Effector memory CD4-positive, alpha-beta T cell (primary cell): ENCODE results near the gene DDR2.
"Not testable (repeated sequence)": the region's sequence is repeated elsewhere in the genome, so short reads cannot be mapped to it uniquely, and the experiment has no call there.

Source experiments
- DNase-seq, 3 donors: peaks; one replicate each; pipeline ENCODE4 v3.0.0-alpha.2; 2020
- H3K27ac ChIP-seq: 2 replicates; pipeline ENCODE4 v1.7.0; 2013; ENCODE audit warnings: mild to moderate bottlenecking, low read length, moderate library complexity; ENCODE audit not compliant: insufficient read depth, poor library complexity, severe bottlenecking
- H3K27me3 ChIP-seq: replicated peaks from 2 replicates; pipeline ENCODE4 v1.7.0; 2013; ENCODE audit warnings: mild to moderate bottlenecking, low read length; ENCODE audit not compliant: insufficient read depth, control insufficient read depth, poor library complexity, severe bottlenecking
- H3K36me3 ChIP-seq: 2 replicates; pipeline ENCODE4 v1.7.0; 2013; ENCODE audit warnings: mild to moderate bottlenecking, low read length, moderate library complexity; ENCODE audit not compliant: control insufficient read depth, insufficient read depth
- H3K4me1 ChIP-seq: 2 replicates; pipeline ENCODE4 v1.7.0; 2013; ENCODE audit warnings: low read length, mild to moderate bottlenecking; ENCODE audit not compliant: control insufficient read depth, insufficient read depth, poor library complexity, severe bottlenecking
- H3K4me3 ChIP-seq: 2 replicates; pipeline ENCODE4 v1.7.0; 2013; ENCODE audit warnings: low read length, low read depth, mild to moderate bottlenecking; ENCODE audit not compliant: insufficient read depth, poor library complexity, severe bottlenecking
- H3K9me3 ChIP-seq: 2 replicates; pipeline ENCODE4 v1.7.0; 2013; ENCODE audit warnings: mild to moderate bottlenecking, low read length, moderate library complexity; ENCODE audit not compliant: control insufficient read depth

The DDR2 gene

GRCh38 chr1:162727493-162727892 is 95.2 kb downstream of the DDR2 start:
- not testable (repeated sequence) for H3K27ac ChIP-seq, H3K36me3 ChIP-seq, DNase-seq, H3K27me3 ChIP-seq, H3K9me3 ChIP-seq, H3K4me1 ChIP-seq, H3K4me3 ChIP-seq

DNA sequence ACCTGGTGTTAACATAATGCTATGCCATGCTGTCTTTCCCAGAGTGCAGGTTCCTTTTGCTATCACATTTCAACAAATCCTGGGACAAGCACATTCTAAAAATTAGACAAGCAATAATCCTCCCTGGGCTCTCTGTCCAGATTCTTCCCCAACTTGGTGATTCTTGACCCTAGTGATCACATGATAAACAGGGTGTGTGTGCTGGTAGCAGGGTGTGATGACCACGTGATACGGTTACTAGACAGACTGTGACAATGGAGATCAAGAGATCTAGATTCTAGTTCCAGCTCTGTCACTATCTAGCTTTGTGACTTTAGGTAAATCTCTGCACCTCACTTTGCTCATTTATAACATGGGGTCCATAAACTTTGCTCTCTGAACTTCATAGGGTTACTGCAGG is 96.3 kb downstream of the DDR2 start:
- no peak for DNase-seq
- no peak overlapping the region for H3K4me3 ChIP-seq
- H3K36me3 ChIP-seq = no peaks in the 10 kb centered on the region
- H3K4me1 ChIP-seq = no peaks in the 10 kb centered on the region
- H3K9me3 ChIP-seq = no peaks in the 10 kb centered on the region
- no peaks in the 10 kb centered on the region for H3K27me3 ChIP-seq
- H3K27ac ChIP-seq = no peak overlapping the region

GRCh38 chr1:162729195-162729774 is 97.0 kb downstream of the DDR2 start:
- H3K27me3 ChIP-seq, DNase-seq, H3K9me3 ChIP-seq, H3K27ac ChIP-seq, H3K4me1 ChIP-seq, H3K4me3 ChIP-seq, H3K36me3 ChIP-seq: not testable (repeated sequence)

- Histone ChIP-seq H3K9me3 (no peaks in the 10 kb centered on the region), H3K4me1 (no peaks in the 10 kb centered on the region), H3K36me3 (no peaks in the 10 kb centered on the region), H3K4me3 (no peak overlapping the region), H3K27ac (no peak overlapping the region), H3K27me3 (no peaks in the 10 kb centered on the region)
- no peak for DNase-seq
These were observed 99.8 kb downstream of the DDR2 start for GRCh38 chr1:162732094-162732493.

DNA sequence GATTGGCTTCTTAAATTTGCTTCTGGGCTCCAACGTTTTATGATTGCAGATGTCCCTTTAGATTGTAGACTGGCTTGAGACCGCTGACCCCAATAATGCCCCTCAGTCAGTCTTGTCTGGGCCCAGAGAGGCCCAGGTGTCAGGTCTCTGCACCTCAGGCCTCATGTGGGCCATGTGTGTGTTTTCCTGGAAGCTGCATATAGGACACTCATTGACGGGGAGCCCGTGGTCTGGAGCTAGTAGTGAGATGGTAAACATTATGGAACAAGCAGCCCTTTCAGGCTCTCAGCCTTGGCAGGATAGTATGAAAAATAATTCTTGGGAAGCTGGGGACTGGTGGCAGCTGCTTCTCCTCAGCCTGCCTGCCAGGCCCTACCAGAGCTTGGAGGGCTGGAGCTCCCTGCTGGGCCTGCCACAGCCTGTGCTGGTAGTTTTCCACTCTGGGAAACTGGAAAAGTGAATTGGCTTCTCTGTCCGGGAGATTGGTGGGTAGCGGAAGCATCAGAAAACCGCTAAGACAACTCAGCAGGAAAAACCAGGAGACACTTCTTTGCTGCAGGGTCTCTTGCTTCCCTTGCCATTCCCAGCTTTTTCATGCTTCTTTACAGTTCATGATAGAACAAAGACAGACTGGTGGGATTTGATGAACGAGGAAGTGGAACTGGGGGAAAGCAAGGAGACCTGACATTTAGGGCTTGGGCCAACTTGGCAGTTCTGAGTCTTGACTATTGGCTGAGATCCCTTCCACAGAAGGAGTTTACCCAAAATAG is 100.5 kb downstream of the DDR2 start:
- no peak overlapping the region for H3K27ac ChIP-seq
- no peak overlapping the region for H3K4me3 ChIP-seq
- H3K4me1 ChIP-seq = no peaks in the 10 kb centered on the region
- H3K27me3 ChIP-seq = no peaks in the 10 kb centered on the region
- no peaks in the 10 kb centered on the region for H3K9me3 ChIP-seq
- no peak for DNase-seq
- H3K36me3 ChIP-seq = no peaks in the 10 kb centered on the region

- H3K9me3 ChIP-seq = no peaks in the 10 kb centered on the region
- no peak overlapping the region for H3K4me3 ChIP-seq
- no peak for DNase-seq
- H3K36me3 ChIP-seq = no peaks in the 10 kb centered on the region
- no peaks in the 10 kb centered on the region for H3K4me1 ChIP-seq
- no peak overlapping the region for H3K27ac ChIP-seq
- H3K27me3 ChIP-seq = no peaks in the 10 kb centered on the region
These were observed 101.0 kb downstream of the DDR2 start for GRCh38 chr1:162733336-162733590.

- H3K9me3 ChIP-seq = no peaks in the 10 kb centered on the region
- H3K4me3 ChIP-seq = no peak overlapping the region
- no peak for DNase-seq
- H3K36me3 ChIP-seq = no peaks in the 10 kb centered on the region
- H3K27ac ChIP-seq = no peak overlapping the region
- H3K27me3 ChIP-seq = no peaks in the 10 kb centered on the region
- H3K4me1 ChIP-seq = no peaks in the 10 kb centered on the region
These were observed 101.8 kb downstream of the DDR2 start for GRCh38 chr1:162734047-162734446.

- DNase-seq = no peak
- H3K27ac ChIP-seq = no peak overlapping the region
- H3K4me1 ChIP-seq = no peaks in the 10 kb centered on the region
- H3K4me3 ChIP-seq = no peak overlapping the region
- H3K9me3 ChIP-seq = no peaks in the 10 kb centered on the region
- H3K27me3 ChIP-seq = no peaks in the 10 kb centered on the region
- H3K36me3 ChIP-seq = no peaks in the 10 kb centered on the region
These were observed 103.9 kb downstream of the DDR2 start for GRCh38 chr1:162736184-162736583.

DNA sequence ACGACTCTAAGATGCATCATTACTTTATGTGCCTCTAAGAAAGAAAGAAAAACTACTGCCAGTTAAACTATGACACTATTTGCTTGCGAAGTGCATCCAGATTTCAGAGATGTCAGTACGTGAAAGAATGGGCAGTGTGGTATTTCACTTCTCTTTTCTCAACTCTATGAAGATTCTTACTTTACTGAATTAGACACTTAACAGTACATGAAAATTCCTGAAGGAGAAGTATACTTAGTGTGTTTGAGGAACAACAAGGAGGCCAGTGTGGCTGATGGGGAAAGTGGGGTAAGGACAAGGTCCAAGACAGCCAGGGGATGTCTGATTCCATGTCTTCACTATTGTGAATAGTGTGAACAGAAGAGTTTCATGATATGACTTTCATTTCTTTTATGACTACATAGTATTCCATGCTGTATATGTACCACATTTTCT is 104.4 kb downstream of the DDR2 start:
- Histone ChIP-seq H3K27me3 (no peaks in the 10 kb centered on the region), H3K36me3 (no peaks in the 10 kb centered on the region), H3K4me1 (no peaks in the 10 kb centered on the region), H3K9me3 (no peaks in the 10 kb centered on the region), H3K4me3 (no peak overlapping the region), H3K27ac (no peak overlapping the region)
- DNase-seq = no peak

GRCh38 chr1:162740755-162741154 is 108.5 kb downstream of the DDR2 start:
- no peaks in the 10 kb centered on the region for H3K9me3 ChIP-seq
- no peaks in the 10 kb centered on the region for H3K4me1 ChIP-seq
- H3K27me3 ChIP-seq = no peaks in the 10 kb centered on the region
- no peak overlapping the region for H3K4me3 ChIP-seq
- no peaks in the 10 kb centered on the region for H3K36me3 ChIP-seq
- no peak overlapping the region for H3K27ac ChIP-seq
- DNase-seq = no peak
